NCI-H146 treated with DMSO at 0.1 percent for 48 hours (cell line): ENCODE data around the gene SHF.

Experiments
- DNase-seq: peaks from one replicate; lab custom pipeline; 2025; ENCODE audit not compliant: unreplicated experiment; lab: John Stamatoyannopoulos, UW

The SHF gene

GRCh38 chr15:45199136-45199810 lies 11.5 kb upstream of the SHF start:
- peak; percentile 48 for DNase-seq

- peak; percentile 81 for DNase-seq
These were observed 10.8 kb upstream of the SHF start for GRCh38 chr15:45198337-45199135.

GRCh38 chr15:45197512-45197911 lies 9.7 kb upstream of the SHF start:
- no peak for DNase-seq

- DNase-seq, result no peak
These were observed 230 bp downstream of the SHF start for GRCh38 chr15:45187578-45187893.

DNA sequence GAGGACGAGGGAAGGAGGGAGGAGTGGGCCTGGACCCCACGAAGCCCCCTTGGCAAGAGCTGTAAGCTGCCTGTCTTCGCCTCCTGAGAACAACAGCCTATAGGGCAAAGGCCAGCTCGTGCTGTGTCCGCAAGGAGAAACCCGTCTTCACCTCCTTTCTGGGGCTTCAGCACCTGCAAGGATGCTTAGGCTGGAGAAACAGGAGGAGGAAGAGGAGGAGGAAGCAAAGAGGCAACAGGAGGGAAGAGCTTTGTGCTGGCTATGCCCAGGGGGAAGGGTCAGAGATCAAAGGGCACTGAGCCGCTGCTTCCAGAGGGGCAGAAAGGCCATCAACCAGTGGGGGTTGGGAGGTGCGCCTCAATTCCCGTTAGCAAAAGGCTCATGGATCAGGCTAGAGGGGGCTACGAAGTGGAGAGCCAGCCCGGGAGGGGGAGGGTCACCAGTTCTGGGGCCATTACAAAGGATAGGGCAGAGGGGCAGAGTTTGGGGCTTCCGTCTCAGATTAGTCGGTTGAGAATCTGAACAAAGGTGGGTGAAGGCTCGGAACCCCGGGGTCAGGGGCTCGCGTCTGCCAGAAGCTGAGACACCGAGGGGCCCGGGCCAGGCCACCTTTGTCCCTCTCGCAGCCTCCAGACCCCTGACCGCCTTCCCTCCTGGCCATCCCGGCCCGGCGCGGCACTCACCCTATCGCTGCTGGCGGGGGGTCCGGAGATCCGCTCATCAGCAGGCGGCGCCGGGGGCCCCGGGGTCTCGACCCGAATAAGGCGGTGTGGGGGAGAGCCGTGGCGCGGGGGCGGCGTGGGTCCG lies 792 bp downstream of the SHF start:
- DNase-seq, result no peak

DNA sequence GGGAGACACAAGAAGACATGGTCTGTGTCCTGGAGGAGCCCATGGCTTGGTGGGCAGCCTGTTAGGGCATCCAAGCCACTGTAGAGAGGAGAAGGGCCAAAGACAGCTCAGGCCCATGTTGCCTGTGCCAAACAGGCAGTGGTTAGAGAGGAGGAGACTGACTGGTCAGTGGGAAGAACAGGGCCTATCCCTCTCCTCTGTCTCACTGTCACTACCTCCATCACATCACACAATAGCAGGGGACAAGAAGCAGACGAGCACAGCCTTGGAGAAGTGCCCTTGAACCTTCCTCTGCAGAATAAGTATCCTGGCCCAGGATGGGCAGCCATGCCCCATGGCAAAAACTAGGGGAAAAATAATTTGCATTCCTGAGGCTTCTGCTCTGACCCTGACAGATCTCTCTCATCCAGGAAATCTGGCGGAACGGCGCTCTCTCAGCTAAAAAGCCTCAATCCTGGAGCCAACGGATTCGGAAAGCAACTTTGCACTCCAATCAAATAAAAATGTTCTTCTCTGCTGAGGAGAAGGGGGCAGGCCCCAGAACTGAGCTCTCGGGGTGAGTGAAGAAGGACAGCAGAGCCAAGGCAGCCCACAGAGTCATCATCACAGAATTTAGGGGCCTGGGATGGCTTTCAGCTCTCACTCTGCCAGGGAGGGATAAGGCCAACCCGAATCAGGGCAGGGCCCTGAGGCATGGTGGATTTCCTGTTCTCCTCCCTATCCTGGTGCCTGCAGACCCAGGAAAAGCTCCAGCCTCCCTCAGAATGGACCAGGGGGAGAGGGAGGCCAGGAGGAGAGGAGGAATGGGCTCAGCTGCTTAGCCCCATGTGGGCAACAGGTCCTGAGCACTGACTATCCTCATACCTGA lies 1.6 kb downstream of the SHF start:
- no peak for DNase-seq

- no peak for DNase-seq
These were observed 2.5 kb downstream of the SHF start for GRCh38 chr15:45185069-45185779.

- DNase-seq, result no peak
These were observed 3.2 kb downstream of the SHF start for GRCh38 chr15:45184562-45185041.

DNA sequence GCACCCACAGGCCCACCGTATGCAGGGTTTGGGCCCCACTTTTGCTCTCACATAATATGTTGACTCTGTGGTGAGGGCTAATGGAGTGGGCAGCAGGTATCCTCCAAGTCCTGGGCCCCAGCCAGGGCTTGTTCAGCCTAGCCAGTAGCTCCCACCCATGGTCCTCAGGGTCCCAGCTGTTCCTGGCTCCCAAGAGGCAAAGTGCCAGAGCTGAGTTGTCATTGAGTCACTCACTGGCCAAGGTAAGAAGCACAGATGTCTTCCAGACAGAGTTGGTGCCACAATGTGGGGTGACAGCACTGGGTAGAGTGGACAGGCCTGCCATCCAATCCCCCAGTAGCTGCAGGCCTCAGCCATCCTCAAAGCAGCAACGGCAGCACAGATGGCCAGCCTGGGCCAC lies 4.3 kb downstream of the SHF start:
- no peak for DNase-seq

- no peak for DNase-seq
These were observed 4.8 kb downstream of the SHF start for GRCh38 chr15:45182996-45183395.

- DNase-seq, result no peak
These were observed 6.1 kb downstream of the SHF start for GRCh38 chr15:45181491-45182285.

DNA sequence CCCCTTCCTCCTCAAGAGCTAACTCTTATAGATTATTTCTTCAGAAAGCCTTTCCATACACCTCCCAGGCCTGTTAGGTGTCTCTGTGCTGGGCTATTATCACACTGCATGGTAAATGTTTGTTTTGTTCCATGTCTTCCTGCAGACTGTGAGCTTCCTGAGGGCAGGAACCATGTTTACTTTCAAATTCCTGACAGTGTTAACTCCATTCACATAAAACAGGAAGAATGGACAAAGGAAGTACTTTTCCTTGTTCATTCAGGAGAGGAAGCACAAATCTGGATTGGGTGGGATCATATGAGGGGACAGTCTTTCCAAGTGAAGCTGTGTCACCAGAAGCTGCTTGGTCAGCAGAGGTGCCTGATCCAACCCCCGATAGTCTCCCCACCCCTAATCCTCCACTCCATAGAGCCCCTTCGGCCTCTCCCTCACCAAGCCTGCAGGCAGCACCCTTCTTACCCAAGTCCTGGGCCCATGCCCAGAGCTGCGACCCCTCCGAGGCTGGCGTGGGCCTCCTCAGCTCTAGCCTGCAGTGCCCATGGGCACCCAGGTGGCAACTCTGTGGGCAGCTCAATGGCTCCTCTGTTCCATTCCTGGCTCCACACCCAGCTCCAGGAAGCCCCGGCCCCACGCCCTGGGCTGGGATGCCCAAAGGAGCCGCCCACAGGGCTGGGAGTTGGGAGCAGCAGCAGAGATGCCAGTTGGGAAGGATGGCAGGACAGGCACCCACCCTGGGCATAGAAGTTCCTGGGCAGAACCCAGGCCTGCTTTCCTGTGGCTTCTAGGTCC lies 6.9 kb downstream of the SHF start:
- DNase-seq, result no peak

GRCh38 chr15:45180201-45180600 lies 7.6 kb downstream of the SHF start:
- DNase-seq, result no peak

GRCh38 chr15:45179221-45179985 lies 8.4 kb downstream of the SHF start:
- no peak for DNase-seq

DNA sequence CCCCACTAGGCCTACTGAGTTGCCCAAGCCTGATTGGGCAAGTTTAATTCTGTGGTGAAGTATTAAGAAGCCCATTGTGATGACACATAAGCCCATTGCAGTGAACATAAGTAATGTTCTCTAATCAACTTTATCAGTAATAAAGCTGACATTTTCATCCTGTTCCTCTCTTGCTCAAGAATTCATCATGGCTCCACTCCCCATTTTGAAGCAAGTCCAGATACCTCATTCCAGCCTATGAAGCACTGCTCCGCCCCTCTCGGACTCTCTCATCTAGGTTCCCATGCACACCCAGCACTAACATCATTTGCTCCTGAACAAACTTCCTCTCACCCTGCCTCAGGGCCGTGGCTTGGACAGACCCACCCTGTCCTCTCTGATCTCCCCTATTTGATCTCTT lies 10.5 kb downstream of the SHF start:
- DNase-seq, result no peak

- no peak for DNase-seq
These were observed 13.2 kb downstream of the SHF start for GRCh38 chr15:45174577-45174976.

DNA sequence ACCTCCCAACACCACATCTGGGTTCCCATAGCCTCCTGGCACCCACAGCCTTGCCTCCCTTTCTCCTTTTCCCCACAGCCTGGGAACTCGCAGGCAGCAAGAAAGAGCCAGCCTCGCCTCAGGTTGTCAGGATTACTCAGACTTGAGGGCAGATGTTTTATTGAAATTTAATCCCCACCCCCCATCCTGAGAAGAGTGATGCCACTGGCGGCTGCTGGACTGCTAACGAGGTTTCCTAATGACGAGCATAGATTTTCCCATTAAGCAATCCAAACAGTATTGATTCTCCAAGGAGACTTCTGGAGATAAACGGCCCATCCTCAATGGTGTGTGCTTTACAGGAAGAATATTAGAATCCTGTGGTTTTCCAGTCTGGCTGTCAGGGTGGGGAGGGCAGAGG lies 13.7 kb downstream of the SHF start:
- no peak for DNase-seq

DNA sequence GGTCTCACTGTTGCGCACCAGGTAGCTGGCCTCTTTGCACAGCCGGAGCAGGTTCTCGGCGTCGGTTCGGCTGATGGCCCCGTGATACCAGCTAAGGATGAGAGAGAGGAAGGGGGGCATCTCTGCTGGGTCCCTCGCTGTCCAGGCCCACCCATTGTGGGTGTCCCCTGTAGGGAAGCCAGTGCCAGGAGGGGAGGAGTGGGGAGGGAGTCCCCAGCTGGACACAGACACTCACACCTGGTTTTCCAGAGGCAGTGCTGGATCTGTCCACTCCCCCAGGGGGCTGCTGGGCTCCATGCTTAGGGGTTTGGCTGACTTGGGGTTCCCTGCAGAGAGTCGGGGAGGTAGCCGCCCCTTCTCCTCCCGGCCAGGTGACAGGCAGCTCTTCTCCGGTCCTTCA lies 15.9 kb downstream of the SHF start:
- DNase-seq, result no peak
